ENCODE results near the gene CEP170B.

Gene CEP170B

DNA sequence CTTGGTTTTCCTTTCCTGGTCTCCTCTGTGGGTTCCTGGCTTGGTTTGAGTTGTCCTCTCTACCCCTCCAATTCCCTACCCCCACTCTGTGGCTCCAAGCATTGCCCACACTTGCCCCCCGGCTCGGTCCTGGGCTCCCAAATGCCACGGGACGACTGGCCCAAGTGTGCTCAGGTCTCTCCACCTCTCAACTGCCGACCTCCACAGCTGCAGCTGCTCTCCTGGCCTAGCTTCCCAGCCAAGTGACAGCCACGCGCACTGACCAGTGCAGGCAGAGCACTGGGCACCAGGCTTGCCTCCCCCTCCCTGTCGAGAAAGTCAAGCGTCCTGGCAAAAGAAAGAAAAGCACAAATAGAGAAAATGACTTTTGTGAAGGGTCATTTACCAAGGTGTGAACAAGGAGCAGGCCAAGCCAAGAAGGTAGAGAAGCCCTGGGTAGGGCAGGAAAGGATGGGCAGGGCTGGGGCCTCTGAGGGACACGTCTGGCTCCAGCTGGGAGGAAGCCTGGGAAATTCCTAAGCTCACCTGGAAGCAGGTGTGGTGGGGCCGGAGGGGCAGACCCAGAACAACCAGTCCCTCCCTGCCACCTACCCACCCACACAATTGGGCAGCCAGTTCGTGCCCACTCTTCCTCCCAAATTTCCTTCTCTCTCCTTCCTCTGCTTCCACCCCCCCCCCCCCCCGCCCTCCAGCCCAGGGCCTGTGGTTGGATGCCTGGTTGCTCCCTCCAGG lies 1.8 kb upstream of the CEP170B start:
- TF ChIP-seq, protein P1, sequence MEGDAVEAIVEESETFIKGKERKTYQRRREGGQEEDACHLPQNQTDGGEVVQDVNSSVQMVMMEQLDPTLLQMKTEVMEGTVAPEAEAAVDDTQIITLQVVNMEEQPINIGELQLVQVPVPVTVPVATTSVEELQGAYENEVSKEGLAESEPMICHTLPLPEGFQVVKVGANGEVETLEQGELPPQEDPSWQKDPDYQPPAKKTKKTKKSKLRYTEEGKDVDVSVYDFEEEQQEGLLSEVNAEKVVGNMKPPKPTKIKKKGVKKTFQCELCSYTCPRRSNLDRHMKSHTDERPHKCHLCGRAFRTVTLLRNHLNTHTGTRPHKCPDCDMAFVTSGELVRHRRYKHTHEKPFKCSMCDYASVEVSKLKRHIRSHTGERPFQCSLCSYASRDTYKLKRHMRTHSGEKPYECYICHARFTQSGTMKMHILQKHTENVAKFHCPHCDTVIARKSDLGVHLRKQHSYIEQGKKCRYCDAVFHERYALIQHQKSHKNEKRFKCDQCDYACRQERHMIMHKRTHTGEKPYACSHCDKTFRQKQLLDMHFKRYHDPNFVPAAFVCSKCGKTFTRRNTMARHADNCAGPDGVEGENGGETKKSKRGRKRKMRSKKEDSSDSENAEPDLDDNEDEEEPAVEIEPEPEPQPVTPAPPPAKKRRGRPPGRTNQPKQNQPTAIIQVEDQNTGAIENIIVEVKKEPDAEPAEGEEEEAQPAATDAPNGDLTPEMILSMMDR (conservative IDR thresholded peaks at IDR 0.05) = no peak
- TF ChIP-seq ZFX (IDR thresholded peaks at IDR 0.05) = no peak

GRCh38 chr14:104863923-104864266 lies 1.2 kb upstream of the CEP170B start:
- TF ChIP-seq, protein P1 (conservative IDR thresholded peaks at IDR 0.05) = no peak
- no peak for TF ChIP-seq ZFX (IDR thresholded peaks at IDR 0.05)
- peak overlapping the region; percentile 86 for H3K27ac ChIP-seq

More for the DNA sequence above, 1.8 kb upstream of the CEP170B start:
- H3K27ac ChIP-seq = no peak overlapping the region

- H3K27ac ChIP-seq = peak overlapping the region; percentile 86
- TF ChIP-seq, protein P1 (conservative IDR thresholded peaks at IDR 0.05) = no peak
- no peak for TF ChIP-seq ZFX (IDR thresholded peaks at IDR 0.05)
Observed at GRCh38 chr14:104864267-104865080, 594 bp upstream of the CEP170B start.

- H3K27ac ChIP-seq = peak overlapping the region; percentile 86
- peak; percentile 87 for TF ChIP-seq ZFX (IDR thresholded peaks at IDR 0.05)
- TF ChIP-seq, protein P1 (conservative IDR thresholded peaks at IDR 0.05) = no peak
Observed at GRCh38 chr14:104865631-104866441, 768 bp downstream of the CEP170B start.

DNA sequence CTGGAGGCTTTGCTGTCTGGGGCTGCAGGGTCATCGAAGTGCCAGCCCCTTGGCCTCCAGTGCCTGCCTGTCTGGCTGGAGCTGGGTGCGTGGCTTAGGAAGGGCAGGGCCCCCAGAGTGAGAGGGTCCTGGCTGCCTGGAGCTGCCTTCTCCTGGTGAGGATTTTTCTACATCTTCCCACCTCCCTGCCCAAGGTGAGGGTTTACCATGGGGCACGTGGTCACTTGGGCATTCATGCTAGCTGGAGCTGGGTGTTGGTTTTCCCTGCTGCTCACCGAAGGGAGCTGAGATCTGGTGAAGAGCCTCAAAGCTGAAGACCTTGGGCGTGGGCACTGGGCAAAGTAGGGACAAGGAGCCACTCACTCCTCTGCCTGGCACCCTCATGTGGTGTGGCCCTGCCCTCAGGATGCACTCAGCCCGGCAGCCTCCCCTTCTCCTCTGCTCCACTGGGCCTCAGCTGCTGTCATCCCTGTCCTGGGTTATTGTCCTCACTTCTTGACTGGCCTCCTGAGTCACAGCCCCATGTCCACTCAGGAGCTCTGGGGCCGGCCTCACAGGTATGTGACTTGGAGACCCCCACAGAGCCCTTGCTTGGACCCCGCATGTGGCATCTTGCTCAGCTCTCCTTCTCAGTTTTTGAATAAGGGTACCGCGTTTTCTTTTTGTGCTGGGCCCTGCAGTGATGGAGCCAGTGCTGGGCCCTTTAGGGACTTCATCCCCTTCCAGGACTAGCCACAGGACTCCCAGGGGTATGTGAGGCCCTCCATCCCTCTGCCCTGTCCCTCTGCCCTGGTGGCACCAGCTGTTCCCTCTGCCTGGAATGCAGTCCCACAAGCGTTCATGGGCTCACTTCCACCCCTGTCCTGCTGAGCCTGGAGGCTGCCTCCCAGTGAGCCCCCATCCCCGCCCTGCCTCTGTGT lies 1.6 kb downstream of the CEP170B start:
- peak overlapping the region; percentile 86 for H3K27ac ChIP-seq
- TF ChIP-seq, protein P1 (conservative IDR thresholded peaks at IDR 0.05) = no peak
- TF ChIP-seq ZFX (IDR thresholded peaks at IDR 0.05) = no peak

DNA sequence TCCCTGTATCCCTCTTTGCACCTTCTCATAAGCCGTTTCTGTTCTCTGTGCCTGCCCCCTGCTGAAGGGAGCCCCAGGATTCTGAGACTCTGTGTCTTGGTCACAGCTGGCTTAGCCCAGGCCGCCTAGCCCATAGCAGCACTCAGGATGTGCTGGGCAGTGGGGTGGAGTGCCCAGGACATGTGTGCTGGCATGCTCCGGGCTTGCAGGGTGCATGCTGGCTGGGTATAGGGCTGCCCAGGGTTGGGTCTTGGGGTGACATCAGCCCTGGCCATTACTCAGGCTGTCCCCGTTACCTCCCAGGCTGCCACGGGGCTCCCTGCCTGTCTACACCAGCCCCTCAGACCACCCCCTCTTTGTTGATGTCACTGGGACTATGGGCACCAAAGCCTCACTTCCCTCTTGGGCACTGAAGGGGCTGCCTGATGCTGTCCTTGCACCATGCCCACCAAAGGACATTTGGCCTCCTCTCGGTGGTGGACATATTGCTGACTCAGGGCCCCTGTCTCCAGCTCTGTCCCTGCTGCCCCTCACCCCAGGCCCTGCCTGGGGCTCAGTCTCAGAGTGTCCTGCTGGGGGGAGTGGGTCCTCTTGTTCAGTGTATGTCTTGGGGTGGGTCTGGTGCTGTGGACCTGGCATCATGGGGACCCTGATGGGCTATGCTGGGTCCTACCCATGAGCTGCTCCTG lies 2.4 kb downstream of the CEP170B start:
- no peak overlapping the region; the same call in 1 of the 2 replicates for H3K27ac ChIP-seq
- TF ChIP-seq, protein P1 (conservative IDR thresholded peaks at IDR 0.05) = no peak
- TF ChIP-seq ZFX (IDR thresholded peaks at IDR 0.05) = no peak
